H1 (cell line): ENCODE results near the gene BCAS3. TPM values are rescaled to one million over a fixed set of nuclear protein-coding genes. Genes with fewer than 3 reads are reported as not detected.

Experiments used
- CTCF ChIA-PET: fragments of 300-600 bp; sonication (Branson Sonifier 250); formaldehyde crosslinking; loops from one replicate; lab custom pipeline; 2021; ENCODE audit not compliant: partially characterized antibody; lab: Charles Lee
- POLR2A ChIA-PET: fragments of 300-600 bp; sonication (Branson Sonifier 250); formaldehyde crosslinking; loops from one replicate; lab custom pipeline; 2021; ENCODE audit warnings: inconsistent platforms; ENCODE audit not compliant: partially characterized antibody; lab: Charles Lee
- DNase-seq, 2 experiments: peaks; one replicate each; pipeline versions ENCODE4 v3.0.0 to v3.0.0-alpha.2; 2010 to 2022; ENCODE audit warnings: low spot score in 2 of 2, low read depth in 1 of 2, mixed read lengths in 1 of 2
- FAIRE-seq: peaks from 2 replicates; lab custom pipeline; 2011; peaks lifted over from hg19 to GRCh38; lab: Jason Lieb, UNC
- H2AFZ ChIP-seq: 2 replicates; pipeline ENCODE4 v1.8.1; 2012; ENCODE audit warnings: low read length, inconsistent platforms
- H2AK5ac ChIP-seq: 2 replicates; pipeline ENCODE4 v1.6.1; 2013; ENCODE audit warnings: low read depth, low read length
- H2BK120ac ChIP-seq: replicated peaks from 2 replicates; pipeline ENCODE3; 2013; ENCODE audit warnings: low read depth, low read length, inconsistent platforms
- H2BK12ac ChIP-seq: 2 replicates; pipeline ENCODE4 v1.6.1; 2013; ENCODE audit warnings: low read depth, low read length
- H2BK15ac ChIP-seq: 2 replicates; pipeline ENCODE4 v1.6.1; 2013; ENCODE audit warnings: low read length
- H2BK20ac ChIP-seq: 2 replicates; pipeline ENCODE4 v1.6.1; 2013; ENCODE audit warnings: low read length
- H2BK5ac ChIP-seq: 2 replicates; pipeline ENCODE4 v1.6.1; 2013; ENCODE audit warnings: low read depth, low read length
- H3K14ac ChIP-seq: 2 replicates; pipeline ENCODE4 v1.6.1; 2013; ENCODE audit warnings: inconsistent platforms; ENCODE audit not compliant: insufficient read length
- H3K18ac ChIP-seq: 2 replicates; pipeline ENCODE4 v1.6.1; 2013; ENCODE audit warnings: low read length; ENCODE audit errors: extremely low read depth
- H3K23ac ChIP-seq: 2 replicates; pipeline ENCODE4 v1.6.1; 2013; ENCODE audit warnings: inconsistent platforms; ENCODE audit not compliant: insufficient read length
- H3K23me2 ChIP-seq: 2 replicates; pipeline ENCODE4 v1.6.1; 2013; ENCODE audit warnings: low read depth, low read length
- H3K27ac ChIP-seq: 2 replicates; pipeline ENCODE4 v1.6.1; 2011; ENCODE audit warnings: low read depth, low read length, inconsistent platforms
- H3K27me3 ChIP-seq, 4 experiments: replicated peaks in 1 of 4; 1 replicate in 1 of 4; 2 replicates in 3 of 4; pipeline versions ENCODE4 v1.6.1 to v1.8.1; 2011 to 2013; ENCODE audit warnings: low read length in 3 of 4, mild to moderate bottlenecking in 3 of 4, inconsistent platforms in 2 of 4, mixed read lengths in 2 of 4, moderate library complexity in 1 of 4; ENCODE audit not compliant: control insufficient read depth in 3 of 4, insufficient read depth in 3 of 4; ENCODE audit errors: extremely low read depth in 1 of 4
- H3K36me3 ChIP-seq, 4 experiments: 2 replicates each; pipeline versions ENCODE4 v1.6.1 to v1.8.1; 2011 to 2013; ENCODE audit warnings: mild to moderate bottlenecking in 4 of 4, low read length in 3 of 4, moderate library complexity in 2 of 4, control low read depth in 1 of 4, inconsistent platforms in 1 of 4; ENCODE audit not compliant: insufficient read depth in 4 of 4, control insufficient read depth in 2 of 4
- H3K4ac ChIP-seq: replicated peaks from 2 replicates; pipeline ENCODE3; 2013; ENCODE audit warnings: low read length, low read depth, mixed read lengths, inconsistent platforms; ENCODE audit not compliant: insufficient read length
- H3K4me1 ChIP-seq, 4 experiments: replicated peaks in 1 of 4; 1 replicate in 1 of 4; 2 replicates in 3 of 4; pipeline versions ENCODE4 v1.6.1 to v1.8.1; 2011 to 2013; ENCODE audit warnings: low read length in 3 of 4, inconsistent platforms in 2 of 4, mixed read lengths in 1 of 4; ENCODE audit not compliant: insufficient read depth in 4 of 4, control insufficient read depth in 3 of 4
- H3K4me2 ChIP-seq, 2 experiments: 2 replicates each; pipeline versions ENCODE4 v1.6.1 to v1.8.1; 2011 to 2013; ENCODE audit warnings: low read depth in 2 of 2, low read length in 2 of 2, control low read depth in 1 of 2, inconsistent platforms in 1 of 2, mild to moderate bottlenecking in 1 of 2; ENCODE audit not compliant: insufficient read depth in 1 of 2
- H3K4me3 ChIP-seq, 4 experiments: fragments of 200-600, 300-600 bp in 1 of 4; sonication (generic), shearing (Covaris generic), sonication (Bioruptor Twin) in 1 of 4; 2 replicates each; pipeline versions ENCODE4 v1.5.1 to v1.8.1; 2011 to 2016; ENCODE audit warnings: low read length in 4 of 4, low read depth in 3 of 4, control low read depth in 2 of 4, inconsistent platforms in 2 of 4, mild to moderate bottlenecking in 2 of 4, mixed read lengths in 1 of 4, moderate library complexity in 1 of 4; ENCODE audit not compliant: insufficient read depth in 2 of 4; ENCODE audit errors: extremely low read depth in 1 of 4
- H3K56ac ChIP-seq: replicated peaks from 2 replicates; pipeline ENCODE3; 2013; ENCODE audit warnings: low read depth, mild to moderate bottlenecking, mixed read lengths, low read length, inconsistent platforms; ENCODE audit not compliant: insufficient read length
- H3K79me1 ChIP-seq: 2 replicates; pipeline ENCODE4 v1.6.1; 2013; ENCODE audit warnings: low read depth, low read length, control low read depth
- H3K79me2 ChIP-seq, 2 experiments: 2 replicates each; pipeline versions ENCODE4 v1.6.1 to v1.8.1; 2012 to 2013; ENCODE audit warnings: low read length in 2 of 2, mild to moderate bottlenecking in 2 of 2, inconsistent platforms in 1 of 2; ENCODE audit not compliant: insufficient read depth in 2 of 2, control insufficient read depth in 1 of 2
- H3K9ac ChIP-seq, 4 experiments: replicated peaks in 1 of 4; 1 replicate in 1 of 4; 2 replicates in 3 of 4; pipeline versions ENCODE4 v1.6.1 to v1.8.1; 2011 to 2013; ENCODE audit warnings: low read depth in 3 of 4, low read length in 3 of 4, control low read depth in 2 of 4, mild to moderate bottlenecking in 2 of 4, moderate library complexity in 2 of 4, inconsistent platforms in 1 of 4; ENCODE audit errors: extremely low read depth in 1 of 4
- H3K9me3 ChIP-seq, 2 experiments: 2 replicates each; pipeline versions ENCODE4 v1.6.1 to v1.8.1; 2012 to 2013; ENCODE audit warnings: mild to moderate bottlenecking in 2 of 2, moderate library complexity in 2 of 2, control low read depth in 1 of 2, inconsistent platforms in 1 of 2, low read depth in 1 of 2, low read length in 1 of 2, mixed read lengths in 1 of 2; ENCODE audit not compliant: insufficient read depth in 2 of 2
- H4K20me1 ChIP-seq, 2 experiments: replicated peaks in 1 of 2; 2 replicates each; pipeline versions ENCODE3 to v1.8.1; 2011 to 2013; ENCODE audit warnings: inconsistent platforms in 2 of 2, low read length in 2 of 2, mild to moderate bottlenecking in 1 of 2; ENCODE audit not compliant: insufficient read depth in 2 of 2, control insufficient read depth in 1 of 2
- H4K5ac ChIP-seq: 2 replicates; pipeline ENCODE4 v1.6.1; 2013; ENCODE audit warnings: low read length, low read depth, mixed read lengths, inconsistent platforms; ENCODE audit not compliant: insufficient read length
- H4K8ac ChIP-seq: 2 replicates; pipeline ENCODE4 v1.8.0; 2013; ENCODE audit warnings: mild to moderate bottlenecking, moderate library complexity, low read length, inconsistent platforms; ENCODE audit not compliant: insufficient read depth; ENCODE audit errors: extremely low read depth
- H4K91ac ChIP-seq: replicated peaks from 2 replicates; pipeline ENCODE3; 2013; ENCODE audit warnings: low read length, mixed read lengths, inconsistent platforms; ENCODE audit not compliant: insufficient read length
- BACH1 ChIP-seq: IDR thresholded peaks from 2 replicates; pipeline ENCODE4 v1.6.1; 2012; ENCODE audit warnings: low read length, improper control_type of control experiment
- BCL11A ChIP-seq, 2 experiments: IDR thresholded peaks; one replicate each; pipeline ENCODE4 v1.6.1; 2011; ENCODE audit warnings: low read depth in 2 of 2, low read length in 2 of 2, mild to moderate bottlenecking in 2 of 2
- CTBP2 ChIP-seq: IDR thresholded peaks from 2 replicates; pipeline ENCODE4 v1.7.0; 2011; ENCODE audit warnings: borderline replicate concordance, mild to moderate bottlenecking, moderate library complexity, mixed read lengths, low read length; ENCODE audit not compliant: insufficient read depth, insufficient read length
- EGR1 ChIP-seq: IDR thresholded peaks from 2 replicates; pipeline ENCODE4 v1.6.1; 2011; ENCODE audit warnings: low read depth, low read length, borderline replicate concordance
- HDAC2 ChIP-seq, 2 experiments: fragments of 300-600 bp in 1 of 2; sonication (generic) in 1 of 2; IDR thresholded peaks; 2 replicates each; pipeline ENCODE4 v1.6.1; 2011 to 2012; ENCODE audit warnings: low read depth in 2 of 2, low read length in 2 of 2, mild to moderate bottlenecking in 2 of 2, moderate library complexity in 2 of 2, borderline replicate concordance in 1 of 2, inconsistent platforms in 1 of 2
- POLR2A ChIP-seq, 2 experiments: IDR thresholded peaks; 1 replicate in 1 of 2; 2 replicates in 1 of 2; pipeline ENCODE4 v1.6.1; 2011; ENCODE audit warnings: low read depth in 2 of 2, low read length in 2 of 2, mild to moderate bottlenecking in 2 of 2; ENCODE audit errors: control extremely low read depth in 1 of 2
- SAP30 ChIP-seq: fragments of 300-600 bp; sonication (generic); IDR thresholded peaks from 2 replicates; pipeline ENCODE4 v1.7.1; 2012; ENCODE audit warnings: low read length, moderate library complexity, mild to moderate bottlenecking, inconsistent platforms; ENCODE audit not compliant: insufficient read depth, insufficient replicate concordance
- TAF1 ChIP-seq: IDR thresholded peaks from 2 replicates; pipeline ENCODE4 v1.6.1; 2011; ENCODE audit warnings: mild to moderate bottlenecking, low read depth, low read length
- YY1 ChIP-seq: IDR thresholded peaks from 2 replicates; pipeline ENCODE4 v1.6.1; 2011; ENCODE audit warnings: low read depth, mild to moderate bottlenecking, low read length
- WGBS, 2 experiments: shearing (Covaris generic) in 1 of 2; methylation state at CpG; one replicate each; pipeline versions ENCODE4 v1.1.6 to v1.1.7; 2013 to 2015; ENCODE audit warnings: low lambda C conversion rate in 2 of 2, mixed read lengths in 2 of 2, inconsistent platforms in 1 of 2, low coverage in 1 of 2, missing lambda C conversion rate in 1 of 2; ENCODE audit not compliant: insufficient replicate concordance in 2 of 2, insufficient coverage in 1 of 2, insufficient read length in 1 of 2; ENCODE audit errors: extremely low coverage in 1 of 2, missing lambda C conversion rate in 1 of 2; 5-methylcytosine and 5-hydroxymethylcytosine counted together
- polyA plus RNA-seq, 7 experiments: library from polyadenylated mRNA; depleted of rRNA in 3 of 7; stranded (reverse) in 5 of 7; unstranded in 2 of 7; fragments of >200 nt in 5 of 7; fragments of 200-250 nt in 2 of 7; gene quantifications; 1 replicate in 5 of 7; 2 replicates in 1 of 7; 4 replicates in 1 of 7; pipeline versions ENCODE4 v1.2.1 to v1.2.3, GENCODE V29; 2011 to 2013; ENCODE audit warnings: missing spikeins in 2 of 7, mixed read lengths in 2 of 7
- total RNA-seq: library from RNA; stranded (reverse); fragmentation: NEBNext Ultra II Directional; extraction: Animal tissue kit (Norgen Biotek cat#: 25700); gene quantifications from 2 replicates; pipeline ENCODE4 v1.2.1, GENCODE V29; 2021

Gene BCAS3
- total and polyA plus RNA-seq, 2 of the 8 experiments (the other 6 are each of a cell fraction or from before 2014, with no cell fraction given) = 9.9 to 13.3 TPM

GRCh38 chr17:61118871-61119270 is 441.2 kb downstream of the BCAS3 start:
- H3K14ac ChIP-seq = no peak overlapping the region
- POLR2A ChIA-PET = no interaction called here
- H3K23me2 ChIP-seq = no peaks in the 10 kb centered on the region
- H3K79me1 ChIP-seq = no peaks in the 10 kb centered on the region
- H4K5ac ChIP-seq = no peak overlapping the region
- H3K36me3 ChIP-seq = no peaks in the 10 kb centered on the region
- H4K8ac ChIP-seq = no peak overlapping the region
- no peaks in the 10 kb centered on the region for H3K79me2 ChIP-seq
- no peaks in the 10 kb centered on the region for H3K4me1 ChIP-seq
- H2BK5ac ChIP-seq = no peak overlapping the region
- H2BK15ac ChIP-seq = no peak overlapping the region
- H3K4me2 ChIP-seq = no peak overlapping the region
- 71% methylated on average over 2 of the region's 2 CpGs; no CpG with 5 or more reads in 1 of the 2 experiments for WGBS, 2 experiments
- no peak overlapping the region for H3K27ac ChIP-seq
- no peak overlapping the region for H4K91ac ChIP-seq
- no peak overlapping the region for H3K18ac ChIP-seq
- no peaks in the 10 kb centered on the region for H4K20me1 ChIP-seq
- H3K9ac ChIP-seq = no peak overlapping the region
- no peak for FAIRE-seq
- no peak overlapping the region for H2BK12ac ChIP-seq
- H3K4me3 ChIP-seq = no peak overlapping the region
- H2BK20ac ChIP-seq = no peak overlapping the region
- H3K27me3 ChIP-seq = no peaks in the 10 kb centered on the region
- H3K9me3 ChIP-seq = no peaks in the 10 kb centered on the region
- H3K56ac ChIP-seq = no peak overlapping the region
- H2AK5ac ChIP-seq = no peak overlapping the region
- no peak for DNase-seq
- no peak overlapping the region for H2AFZ ChIP-seq
- no peak overlapping the region for H3K4ac ChIP-seq
- no peak overlapping the region for H2BK120ac ChIP-seq
- no peak overlapping the region for H3K23ac ChIP-seq
- CTCF ChIA-PET = no interaction called here
- no peak for TF ChIP-seq SAP30
- no peak for TF ChIP-seq POLR2A (IDR thresholded peaks at IDR 0.05; ENCODE audit: control extremely low read depth in 1 of 2, low read depth in 2 of 2, low read length in 2 of 2)
- no peak for TF ChIP-seq HDAC2 (IDR thresholded peaks at IDR 0.05; ENCODE audit: borderline replicate concordance in 1 of 2, low read depth in 2 of 2, low read length in 2 of 2)
- no peak for TF ChIP-seq CTBP2
- TF ChIP-seq BACH1 = no peak
- TF ChIP-seq YY1 = no peak
- TF ChIP-seq EGR1 = no peak
- no peak for TF ChIP-seq BCL11A (IDR thresholded peaks at IDR 0.05; ENCODE audit: low read depth in 2 of 2, low read length in 2 of 2)
- no peak for TF ChIP-seq TAF1
